HUES6 (cell line): Measurements from ENCODE around the gene MEF2C.

Source experiments
- H3K27ac ChIP-seq: 2 replicates; pipeline ENCODE4 v1.7.0; 2013; ENCODE audit warnings: low read depth, mild to moderate bottlenecking, low read length, inconsistent platforms
- H3K27me3 ChIP-seq: 2 replicates; pipeline ENCODE4 v1.6.1; 2013; ENCODE audit warnings: low read length; ENCODE audit not compliant: control insufficient read depth, insufficient read depth
- H3K36me3 ChIP-seq: 2 replicates; pipeline ENCODE4 v1.6.1; 2013; ENCODE audit warnings: low read length; ENCODE audit not compliant: control insufficient read depth, insufficient read depth
- H3K4me1 ChIP-seq: 2 replicates; pipeline ENCODE4 v1.6.1; 2013; ENCODE audit warnings: low read length; ENCODE audit not compliant: control insufficient read depth, insufficient read depth
- H3K4me3 ChIP-seq: 2 replicates; pipeline ENCODE4 v1.5.1; 2013; ENCODE audit warnings: low read depth, low read length
- H3K9ac ChIP-seq: one replicate; pipeline ENCODE4 v1.6.1; 2013; ENCODE audit warnings: mild to moderate bottlenecking, low read length
- H3K9me3 ChIP-seq: 2 replicates; pipeline ENCODE4 v1.6.1; 2013; ENCODE audit warnings: low read depth, low read length; ENCODE audit not compliant: control insufficient read depth, insufficient read depth

Gene MEF2C

GRCh38 chr5:88686726-88687125 is 196.3 kb downstream of the MEF2C start:
- H3K36me3 ChIP-seq: no peaks in the 10 kb centered on the region
- H3K27ac ChIP-seq: no peak overlapping the region
- no peak overlapping the region for H3K9ac ChIP-seq
- peaks cover 100% of the 10 kb centered on the region for H3K27me3 ChIP-seq
- H3K9me3 ChIP-seq: no peaks in the 10 kb centered on the region
- H3K4me1 ChIP-seq: peaks cover 47% of the 10 kb centered on the region
- H3K4me3 ChIP-seq: no peak overlapping the region

- H3K9ac ChIP-seq: no peak overlapping the region
- peaks cover 100% of the 10 kb centered on the region for H3K27me3 ChIP-seq
- H3K9me3 ChIP-seq: no peaks in the 10 kb centered on the region
- H3K4me3 ChIP-seq: peak overlapping the region; percentile 59
- H3K4me1 ChIP-seq: peaks cover 44% of the 10 kb centered on the region
- no peaks in the 10 kb centered on the region for H3K36me3 ChIP-seq
- no peak overlapping the region for H3K27ac ChIP-seq
Measured at GRCh38 chr5:88685591-88686541, 197.1 kb downstream of the MEF2C start.

GRCh38 chr5:88683506-88684135 is 199.4 kb downstream of the MEF2C start:
- peaks cover 100% of the 10 kb centered on the region for H3K27me3 ChIP-seq
- H3K27ac ChIP-seq: no peak overlapping the region
- no peaks in the 10 kb centered on the region for H3K9me3 ChIP-seq
- no peak overlapping the region for H3K9ac ChIP-seq
- H3K36me3 ChIP-seq: no peaks in the 10 kb centered on the region
- peak overlapping the region; percentile 59 for H3K4me3 ChIP-seq
- peaks cover 39% of the 10 kb centered on the region for H3K4me1 ChIP-seq

- Histone ChIP-seq H3K4me3 (no peak overlapping the region), H3K9me3 (no peaks in the 10 kb centered on the region), H3K36me3 (no peaks in the 10 kb centered on the region), H3K4me1 (peaks cover 41% of the 10 kb centered on the region), H3K27me3 (peaks cover 100% of the 10 kb centered on the region), H3K27ac (no peak overlapping the region), H3K9ac (no peak overlapping the region)
Measured at GRCh38 chr5:88682881-88683361, 200.1 kb downstream of the MEF2C start.

GRCh38 chr5:88682131-88682530 is 200.9 kb downstream of the MEF2C start:
- Histone ChIP-seq H3K9ac (no peak overlapping the region), H3K27me3 (peaks cover 100% of the 10 kb centered on the region), H3K9me3 (no peaks in the 10 kb centered on the region), H3K4me3 (no peak overlapping the region), H3K4me1 (peaks cover 38% of the 10 kb centered on the region), H3K36me3 (no peaks in the 10 kb centered on the region), H3K27ac (no peak overlapping the region)

GRCh38 chr5:88681211-88681803 is 201.7 kb downstream of the MEF2C start:
- Histone ChIP-seq H3K4me1 (peaks cover 41% of the 10 kb centered on the region), H3K9ac (no peak overlapping the region), H3K27me3 (peaks cover 100% of the 10 kb centered on the region), H3K27ac (no peak overlapping the region), H3K9me3 (no peaks in the 10 kb centered on the region), H3K36me3 (no peaks in the 10 kb centered on the region), H3K4me3 (no peak overlapping the region)

GRCh38 chr5:88680253-88681132 is 202.5 kb downstream of the MEF2C start:
- Histone ChIP-seq H3K36me3 (no peaks in the 10 kb centered on the region), H3K4me1 (peaks cover 38% of the 10 kb centered on the region), H3K27ac (no peak overlapping the region), H3K9ac (no peak overlapping the region), H3K4me3 (peak overlapping the region; percentile 56), H3K9me3 (no peaks in the 10 kb centered on the region), H3K27me3 (peaks cover 100% of the 10 kb centered on the region)

- no peak overlapping the region for H3K27ac ChIP-seq
- H3K27me3 ChIP-seq: peaks cover 100% of the 10 kb centered on the region
- no peak overlapping the region for H3K9ac ChIP-seq
- no peaks in the 10 kb centered on the region for H3K9me3 ChIP-seq
- peak overlapping the region; percentile 56 for H3K4me3 ChIP-seq
- peaks cover 42% of the 10 kb centered on the region for H3K4me1 ChIP-seq
- H3K36me3 ChIP-seq: no peaks in the 10 kb centered on the region
Measured at GRCh38 chr5:88679638-88680037, 203.3 kb downstream of the MEF2C start.

GRCh38 chr5:88678770-88679381 is 204.1 kb downstream of the MEF2C start:
- no peak overlapping the region for H3K9ac ChIP-seq
- no peak overlapping the region for H3K27ac ChIP-seq
- H3K4me3 ChIP-seq: peak overlapping the region; percentile 45
- H3K9me3 ChIP-seq: no peaks in the 10 kb centered on the region
- H3K4me1 ChIP-seq: peaks cover 39% of the 10 kb centered on the region
- no peaks in the 10 kb centered on the region for H3K36me3 ChIP-seq
- peaks cover 100% of the 10 kb centered on the region for H3K27me3 ChIP-seq
